Caco-2 (cell line): ENCODE results near the gene PRKAR2B. TPM values are rescaled to one million over a fixed set of nuclear protein-coding genes. Genes with fewer than 3 reads are reported as not detected.

Experiments
- BruUV-seq: library from RNA; stranded (reverse); fragments of 400-500 nt; replicated peaks from 2 replicates; lab custom pipeline; 2021; lab: Mats Ljungman, UMichigan
- CTCF ChIA-PET: fragments of 300-600 bp; sonication (Branson Sonifier 250); formaldehyde crosslinking; loops from one replicate; lab custom pipeline; 2022; ENCODE audit warnings: antibody characterized with exemption; lab: Charles Lee
- POLR2A ChIA-PET: fragments of 300-600 bp; sonication (Branson Sonifier 250); formaldehyde crosslinking; loops from one replicate; lab custom pipeline; 2022; ENCODE audit warnings: antibody characterized with exemption; lab: Charles Lee
- DNase-seq, 2 experiments: peaks; one replicate each; pipeline versions ENCODE4 v3.0.0 to v3.0.0-alpha.2; 2020 to 2022
- H3K27me3 ChIP-seq: replicated peaks from 2 replicates; pipeline ENCODE4 v1.6.0; 2011; ENCODE audit warnings: low read length; ENCODE audit not compliant: control insufficient read depth, insufficient read depth
- H3K36me3 ChIP-seq: 2 replicates; pipeline ENCODE4 v1.5.1; 2011; ENCODE audit warnings: low read length; ENCODE audit not compliant: control insufficient read depth, insufficient read depth
- H3K4me1 ChIP-seq: fragments of 250-450 bp; sonication (Bioruptor Pico); 2 replicates; pipeline ENCODE4 v1.5.1; 2020; ENCODE audit warnings: mild to moderate bottlenecking
- H3K4me3 ChIP-seq: 2 replicates; pipeline ENCODE4 v1.5.1; 2011; ENCODE audit warnings: low read depth, mild to moderate bottlenecking, control low read depth, low read length
- H3K9me3 ChIP-seq: fragments of 250-450 bp; sonication (Bioruptor Pico); 2 replicates; pipeline ENCODE4 v1.5.1; 2020; ENCODE audit warnings: mild to moderate bottlenecking, moderate library complexity
- H3K27ac Mint-ChIP-seq: one replicate; pipeline ENCODE4 v1.8.0; 2022; ENCODE audit warnings: mixed read lengths; ENCODE audit not compliant: unreplicated experiment
- H3K27me3 Mint-ChIP-seq: one replicate; pipeline ENCODE4 v1.8.0; 2022; ENCODE audit warnings: mixed read lengths; ENCODE audit not compliant: insufficient read depth, unreplicated experiment
- H3K36me3 Mint-ChIP-seq: one replicate; pipeline ENCODE4 v1.8.0; 2022; ENCODE audit warnings: mild to moderate bottlenecking, mixed read lengths; ENCODE audit not compliant: insufficient read depth, unreplicated experiment
- H3K4me1 Mint-ChIP-seq: one replicate; pipeline ENCODE4 v1.8.0; 2022; ENCODE audit warnings: low read depth, mixed read lengths; ENCODE audit not compliant: unreplicated experiment
- H3K4me3 Mint-ChIP-seq: one replicate; pipeline ENCODE4 v1.8.0; 2022; ENCODE audit warnings: mild to moderate bottlenecking, moderate library complexity, mixed read lengths; ENCODE audit not compliant: unreplicated experiment
- H3K9me3 Mint-ChIP-seq: one replicate; pipeline ENCODE4 v1.8.0; 2022; ENCODE audit warnings: mixed read lengths; ENCODE audit not compliant: unreplicated experiment
- intact Hi-C: fragments of 100-400 bp; cut with micrococcal nuclease; formaldehyde crosslinking; loops from one replicate; pipeline ENCODE4 v1.10.0; 2022; ENCODE audit not compliant: unreplicated experiment
- total RNA-seq: library from RNA; stranded (reverse); gene quantifications from 2 replicates; pipeline ENCODE4 v1.2.3, GENCODE V29; 2022
- TF ChIP-seq, protein P1 (sequence below), 2 experiments: fragments of 200-600 bp in 1 of 2; IDR thresholded peaks; 1 replicate in 1 of 2; 2 replicates in 1 of 2; pipeline versions ENCODE4 v1.5.1 to v1.8.0; 2011 to 2022; ENCODE audit warnings: antibody characterized with exemption in 1 of 2, control low read depth in 1 of 2, inconsistent platforms in 1 of 2, low read depth in 1 of 2, low read length in 1 of 2, mild to moderate bottlenecking in 1 of 2, moderate library complexity in 1 of 2; ENCODE audit not compliant: insufficient read depth in 1 of 2, severe bottlenecking in 1 of 2, unreplicated experiment in 1 of 2

The PRKAR2B gene
- total RNA-seq, 1 experiment from 2014 or later = 0.07 TPM

DNA sequence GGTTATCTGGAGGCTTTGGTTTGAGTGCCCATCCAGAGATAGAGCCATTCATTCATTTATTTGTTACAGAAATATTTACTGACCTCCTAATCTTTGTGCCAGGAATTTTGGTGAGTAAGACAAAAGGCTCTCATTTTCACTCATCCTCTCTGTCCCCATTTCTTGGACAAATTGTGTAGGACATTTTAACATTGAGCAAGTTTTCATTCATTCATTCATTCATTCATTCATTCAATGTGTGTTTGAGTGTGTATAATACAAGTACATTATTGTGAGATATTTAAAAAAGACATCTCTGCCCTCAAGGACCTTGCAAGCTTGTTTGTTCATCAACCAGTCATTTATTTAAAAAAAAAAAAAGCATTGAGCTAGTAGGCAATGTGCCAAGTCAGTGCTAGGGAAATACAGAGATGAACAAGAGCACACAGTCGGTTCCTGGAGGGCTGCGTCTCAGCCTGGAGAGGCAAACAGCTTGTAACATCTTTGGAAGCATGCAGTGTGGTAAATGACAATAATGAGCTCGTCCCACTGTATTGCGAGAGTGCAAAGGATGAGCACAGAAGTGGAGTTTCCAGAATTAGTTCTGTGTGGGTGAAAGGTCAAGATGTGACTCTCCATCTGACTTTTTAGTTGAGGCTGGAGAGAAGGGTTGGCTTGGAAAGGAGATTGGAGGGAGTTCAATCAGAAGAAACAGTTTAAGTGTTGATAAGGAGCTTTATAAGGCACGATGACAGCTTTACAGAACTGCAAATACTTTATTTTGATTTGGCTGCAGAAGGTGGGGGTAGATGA is 73.8 kb downstream of the PRKAR2B start:
- intact Hi-C loops = no loop called here
- no peaks in the 10 kb centered on the region; the same call in 1 of the 2 replicates for H3K27me3 ChIP-seq
- no TSS peak for BruUV-seq
- H3K4me1 ChIP-seq = no peaks in the 10 kb centered on the region
- Mint-ChIP-seq H3K4me1 (no peaks in the 10 kb centered on the region), H3K9me3 (no peaks in the 10 kb centered on the region), H3K4me3 (no peak overlapping the region), H3K27me3 (peaks cover 9% of the 10 kb centered on the region), H3K27ac (no peak overlapping the region), H3K36me3 (no peaks in the 10 kb centered on the region)
- DNase-seq = no peak
- no peaks in the 10 kb centered on the region for H3K36me3 ChIP-seq
- POLR2A ChIA-PET = no interaction called here
- H3K9me3 ChIP-seq = no peaks in the 10 kb centered on the region
- CTCF ChIA-PET = no interaction called here
- H3K4me3 ChIP-seq = no peak overlapping the region
- TF ChIP-seq, protein P1, sequence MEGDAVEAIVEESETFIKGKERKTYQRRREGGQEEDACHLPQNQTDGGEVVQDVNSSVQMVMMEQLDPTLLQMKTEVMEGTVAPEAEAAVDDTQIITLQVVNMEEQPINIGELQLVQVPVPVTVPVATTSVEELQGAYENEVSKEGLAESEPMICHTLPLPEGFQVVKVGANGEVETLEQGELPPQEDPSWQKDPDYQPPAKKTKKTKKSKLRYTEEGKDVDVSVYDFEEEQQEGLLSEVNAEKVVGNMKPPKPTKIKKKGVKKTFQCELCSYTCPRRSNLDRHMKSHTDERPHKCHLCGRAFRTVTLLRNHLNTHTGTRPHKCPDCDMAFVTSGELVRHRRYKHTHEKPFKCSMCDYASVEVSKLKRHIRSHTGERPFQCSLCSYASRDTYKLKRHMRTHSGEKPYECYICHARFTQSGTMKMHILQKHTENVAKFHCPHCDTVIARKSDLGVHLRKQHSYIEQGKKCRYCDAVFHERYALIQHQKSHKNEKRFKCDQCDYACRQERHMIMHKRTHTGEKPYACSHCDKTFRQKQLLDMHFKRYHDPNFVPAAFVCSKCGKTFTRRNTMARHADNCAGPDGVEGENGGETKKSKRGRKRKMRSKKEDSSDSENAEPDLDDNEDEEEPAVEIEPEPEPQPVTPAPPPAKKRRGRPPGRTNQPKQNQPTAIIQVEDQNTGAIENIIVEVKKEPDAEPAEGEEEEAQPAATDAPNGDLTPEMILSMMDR (IDR thresholded peaks at IDR 0.05; ENCODE audit: insufficient read depth in 1 of 2, low read depth in 1 of 2, low read length in 1 of 2, severe bottlenecking in 1 of 2, unreplicated experiment in 1 of 2) = no peak

GRCh38 chr7:107119376-107120105 is 75.0 kb downstream of the PRKAR2B start:
- Histone ChIP-seq H3K4me1 (no peaks in the 10 kb centered on the region), H3K27me3 (no peaks in the 10 kb centered on the region; the same call in 1 of the 2 replicates), H3K9me3 (no peaks in the 10 kb centered on the region), H3K36me3 (no peaks in the 10 kb centered on the region), H3K4me3 (no peak overlapping the region)
- ChIA-PET CTCF (no interaction called here), POLR2A (no interaction called here)
- Mint-ChIP-seq H3K27me3 (peaks cover 9% of the 10 kb centered on the region), H3K9me3 (no peaks in the 10 kb centered on the region), H3K36me3 (no peaks in the 10 kb centered on the region), H3K4me1 (no peaks in the 10 kb centered on the region), H3K27ac (no peak overlapping the region), H3K4me3 (no peak overlapping the region)
- TF ChIP-seq, protein P1 (IDR thresholded peaks at IDR 0.05; ENCODE audit: insufficient read depth in 1 of 2, low read depth in 1 of 2, low read length in 1 of 2, severe bottlenecking in 1 of 2, unreplicated experiment in 1 of 2) = no peak
- BruUV-seq = no TSS peak
- intact Hi-C loops = no loop called here
- no peak for DNase-seq

DNA sequence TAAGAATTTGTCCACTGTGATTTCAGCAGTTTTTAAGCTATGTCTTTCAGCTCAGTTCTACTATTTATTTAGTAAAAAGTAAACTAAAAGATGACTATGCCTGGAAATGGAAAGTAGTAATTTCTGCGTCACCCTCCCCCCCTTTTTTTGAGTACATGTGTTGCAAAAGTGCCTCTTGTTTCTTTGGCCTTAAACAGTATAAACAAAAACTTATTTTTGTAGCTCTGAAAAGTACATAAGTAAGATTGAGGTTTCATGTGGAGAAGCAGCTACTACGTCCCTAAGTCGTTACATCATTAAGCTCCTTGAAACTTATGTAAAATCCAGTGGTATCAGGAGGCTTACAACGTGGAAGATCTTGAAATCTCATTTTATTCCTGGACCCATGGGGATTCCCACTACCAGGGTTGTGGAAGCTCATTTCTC is 78.0 kb downstream of the PRKAR2B start:
- Mint-ChIP-seq H3K4me3 (no peak overlapping the region), H3K27ac (no peak overlapping the region), H3K9me3 (no peaks in the 10 kb centered on the region), H3K4me1 (no peaks in the 10 kb centered on the region), H3K36me3 (no peaks in the 10 kb centered on the region), H3K27me3 (peaks cover 19% of the 10 kb centered on the region)
- TF ChIP-seq, protein P1 (IDR thresholded peaks at IDR 0.05; ENCODE audit: insufficient read depth in 1 of 2, low read depth in 1 of 2, low read length in 1 of 2, severe bottlenecking in 1 of 2, unreplicated experiment in 1 of 2) = no peak
- POLR2A ChIA-PET = no interaction called here
- no peaks in the 10 kb centered on the region for H3K4me1 ChIP-seq
- H3K4me3 ChIP-seq = no peak overlapping the region
- DNase-seq = no peak
- H3K27me3 ChIP-seq = no peaks in the 10 kb centered on the region; the same call in 1 of the 2 replicates
- CTCF ChIA-PET = interaction anchor here (0.7 kb wide), 1 partner anchor 8 kb away, joined by 3 read pairs; no protein-coding TSS in a partner anchor
- no peaks in the 10 kb centered on the region for H3K9me3 ChIP-seq
- no peaks in the 10 kb centered on the region for H3K36me3 ChIP-seq
- intact Hi-C loops = no loop called here
- no TSS peak for BruUV-seq
